Aorta (tissue), 5 donors: Measurements from ENCODE around the gene BOD1L1. TPM values are rescaled to one million over a fixed set of nuclear protein-coding genes. Genes with fewer than 3 reads are reported as not detected.

Experiments used
- ATAC-seq: fragments of 200-7000 bp; cut with Tn5 transposase; one replicate; pipeline ENCODE4 v1.9.1; 2022; ENCODE audit warnings: moderate library complexity; ENCODE audit not compliant: low FRiP score
- DNase-seq, 2 donors: peaks; one replicate each; pipeline ENCODE4 v3.0.0-alpha.2; 2020
- H3K27ac ChIP-seq, 2 donors: one replicate each; pipeline ENCODE4 v1.5.1; 2013; ENCODE audit warnings: low read length in 2 of 2, mild to moderate bottlenecking in 2 of 2, moderate library complexity in 2 of 2, control low read depth in 1 of 2, inconsistent platforms in 1 of 2, low read depth in 1 of 2
- H3K27me3 ChIP-seq, 2 donors: one replicate each; pipeline ENCODE4 v1.6.1; 2013; ENCODE audit warnings: control low read depth in 1 of 2, low read length in 1 of 2, mild to moderate bottlenecking in 1 of 2, moderate library complexity in 1 of 2; ENCODE audit not compliant: insufficient read depth in 2 of 2, control insufficient read depth in 1 of 2
- H3K36me3 ChIP-seq, 2 donors: one replicate each; pipeline ENCODE4 v1.6.1; 2013; ENCODE audit warnings: control low read depth in 1 of 2, low read length in 1 of 2, mild to moderate bottlenecking in 1 of 2; ENCODE audit not compliant: insufficient read depth in 2 of 2, control insufficient read depth in 1 of 2
- H3K4me1 ChIP-seq, 2 donors: one replicate each; pipeline ENCODE4 v1.6.1; 2013; ENCODE audit warnings: low read length in 2 of 2, control low read depth in 1 of 2, mild to moderate bottlenecking in 1 of 2, moderate library complexity in 1 of 2; ENCODE audit not compliant: insufficient read depth in 2 of 2, control insufficient read depth in 1 of 2
- H3K4me3 ChIP-seq, 2 donors: one replicate each; pipeline ENCODE4 v1.5.1; 2013; ENCODE audit warnings: low read length in 2 of 2, control low read depth in 1 of 2, mild to moderate bottlenecking in 1 of 2
- H3K9me3 ChIP-seq: one replicate; pipeline ENCODE4 v1.6.1; 2013; ENCODE audit warnings: mild to moderate bottlenecking, low read length; ENCODE audit not compliant: control insufficient read depth
- WGBS, 2 donors: extraction: QIAGEN DNeasy Blood & Tissue Kit; methylation state at CpG; one replicate each; pipeline ENCODE4 v1.1.7; 2013; 5-methylcytosine and 5-hydroxymethylcytosine counted together
- intact Hi-C, 2 donors: fragments of 100-400 bp; cut with DNase I; formaldehyde crosslinking; loops; one replicate each; pipeline versions ENCODE4 v1.14.2 to v1.15.0; 2022
- polyA plus RNA-seq, 2 donors: library from polyadenylated mRNA; stranded (reverse); fragments of 200-250 nt; gene quantifications; one replicate each; pipeline ENCODE4 v1.2.3, GENCODE V29; 2013
- total RNA-seq, 2 donors: library from RNA; stranded (reverse); fragmentation: NEBNext Ultra II Directional; extraction: Animal tissue kit (Norgen Biotek cat#: 25700); gene quantifications; one replicate each; pipeline ENCODE4 v1.2.1, GENCODE V29; 2021
- donor health status: healthy with polysubstance abuse.
- donor health status: Bipolar disorder and iron deficiency.
- donor health status: DM: no; HTN: no; CAD: no.
- donor health status: DM: no; HTN: no; CAD: no.
- donor health status: DM: yes; HTN: yes; CAD: no.

The BOD1L1 gene
- total and polyA plus RNA-seq, 4 donors = 7.6 to 52.6 (median 29.8) TPM

GRCh38 chr4:13546142-13546940, 81.2 kb downstream of the BOD1L1 start:
- DNase-seq (no peak), ATAC-seq (no peak)
- Histone ChIP-seq H3K9me3 (no peaks in the 10 kb centered on the region), H3K36me3 (no peaks in the 10 kb centered on the region), H3K4me3 (no peak overlapping the region), H3K27ac (no peak overlapping the region), H3K4me1 (no peaks in the 10 kb centered on the region), H3K27me3 (peaks cover 0 to 2% of the 10 kb centered on the region in 2 donors)
- 18 to 22% methylated on average over 18 of the region's 18 CpGs for WGBS, 2 donors
- intact Hi-C loops = loop anchor here (5.0 to 10.0 kb wide), 2 partner anchors 812 to 819 kb away; no protein-coding TSS in a partner anchor

- no peak for DNase-seq
- intact Hi-C loops = loop anchor here (5.0 to 10.0 kb wide), 2 partner anchors 811 to 818 kb away; no protein-coding TSS in a partner anchor
These were observed 82.1 kb downstream of the BOD1L1 start for GRCh38 chr4:13545394-13545808.

GRCh38 chr4:13544606-13545393, 82.7 kb downstream of the BOD1L1 start:
- intact Hi-C loops = loop anchor here (5.0 to 10.0 kb wide), 2 partner anchors 810 to 817 kb away; no protein-coding TSS in a partner anchor
- WGBS, 2 donors = 1 to 2% methylated on average over 40 to 54 of the region's 54 CpGs
- peaks cover 0 to 2% of the 10 kb centered on the region in 2 donors for H3K27me3 ChIP-seq
- no peaks in the 10 kb centered on the region for H3K9me3 ChIP-seq
- no peaks in the 10 kb centered on the region for H3K4me1 ChIP-seq
- H3K27ac ChIP-seq = no peak overlapping the region
- DNase-seq (peak in 1 of 2 donors; percentile 89), ATAC-seq (peak; percentile 61)
- H3K4me3 ChIP-seq = peak overlapping the region; percentile 61 to 66
- H3K36me3 ChIP-seq = no peaks in the 10 kb centered on the region

More at GRCh38 chr4:13545394-13545808, 82.1 kb downstream of the BOD1L1 start:
- no peak for ATAC-seq
- no peak overlapping the region for H3K4me3 ChIP-seq
- H3K27me3 ChIP-seq = peaks cover 0 to 2% of the 10 kb centered on the region in 2 donors
- no peaks in the 10 kb centered on the region for H3K36me3 ChIP-seq
- WGBS, 2 donors = 22% methylated on average over 8 of the region's 8 CpGs
- H3K4me1 ChIP-seq = no peaks in the 10 kb centered on the region
- H3K9me3 ChIP-seq = no peaks in the 10 kb centered on the region
- H3K27ac ChIP-seq = no peak overlapping the region

- intact Hi-C loops = loop anchor here in 1 of 2 donors (10.0 kb wide), 1 partner anchor 809 kb away; no protein-coding TSS in a partner anchor
These were observed 83.5 kb downstream of the BOD1L1 start, which contains the start of gene NKX3-2 for GRCh38 chr4:13543839-13544605. Gene NKX3-2, minus strand, starts transcription at chr4:13544508. Its CDS starts 94 bp downstream, at chr4:13544414.

GRCh38 chr4:13543032-13543838, 84.3 kb downstream of the BOD1L1 start:
- H3K4me1 ChIP-seq = no peaks in the 10 kb centered on the region
- DNase-seq = no peak
- intact Hi-C loops = loop anchor here in 1 of 2 donors (10.0 kb wide), 1 partner anchor 808 kb away; no protein-coding TSS in a partner anchor

More at GRCh38 chr4:13543839-13544605, 83.5 kb downstream of the BOD1L1 start, which contains the start of gene NKX3-2:
- Histone ChIP-seq H3K36me3 (no peaks in the 10 kb centered on the region), H3K27ac (no peak within 1 kb of the TSS), H3K27me3 (peaks cover 0 to 2% of the 10 kb centered on the region in 2 donors), H3K4me3 (peak within 1 kb of the TSS; percentile 61 to 66), H3K4me1 (no peaks in the 10 kb centered on the region), H3K9me3 (no peaks in the 10 kb centered on the region)
- WGBS, 2 donors = 3% methylated on average over 64 to 96 of the region's 96 CpGs
- ATAC-seq (no peak), DNase-seq (no peak)

GRCh38 chr4:13542577-13543031, 84.9 kb downstream of the BOD1L1 start:
- Histone ChIP-seq H3K27ac (no peak overlapping the region), H3K27me3 (peaks cover 0 to 2% of the 10 kb centered on the region in 2 donors), H3K36me3 (no peaks in the 10 kb centered on the region), H3K4me3 (no peak overlapping the region), H3K4me1 (no peaks in the 10 kb centered on the region), H3K9me3 (no peaks in the 10 kb centered on the region)
- intact Hi-C loops = loop anchor here in 1 of 2 donors (10.0 kb wide), 1 partner anchor 808 kb away; no protein-coding TSS in a partner anchor
- WGBS, 2 donors = 69 to 78% methylated on average over 21 to 27 of the region's 27 CpGs
- no peak for DNase-seq
- ATAC-seq = no peak

More at GRCh38 chr4:13543032-13543838, 84.3 kb downstream of the BOD1L1 start:
- no peak overlapping the region for H3K4me3 ChIP-seq
- 69 to 72% methylated on average over 30 of the region's 30 CpGs for WGBS, 2 donors
- peaks cover 0 to 2% of the 10 kb centered on the region in 2 donors for H3K27me3 ChIP-seq
- H3K36me3 ChIP-seq = no peaks in the 10 kb centered on the region
- no peak overlapping the region for H3K27ac ChIP-seq
- no peaks in the 10 kb centered on the region for H3K9me3 ChIP-seq
- no peak for ATAC-seq

DNA sequence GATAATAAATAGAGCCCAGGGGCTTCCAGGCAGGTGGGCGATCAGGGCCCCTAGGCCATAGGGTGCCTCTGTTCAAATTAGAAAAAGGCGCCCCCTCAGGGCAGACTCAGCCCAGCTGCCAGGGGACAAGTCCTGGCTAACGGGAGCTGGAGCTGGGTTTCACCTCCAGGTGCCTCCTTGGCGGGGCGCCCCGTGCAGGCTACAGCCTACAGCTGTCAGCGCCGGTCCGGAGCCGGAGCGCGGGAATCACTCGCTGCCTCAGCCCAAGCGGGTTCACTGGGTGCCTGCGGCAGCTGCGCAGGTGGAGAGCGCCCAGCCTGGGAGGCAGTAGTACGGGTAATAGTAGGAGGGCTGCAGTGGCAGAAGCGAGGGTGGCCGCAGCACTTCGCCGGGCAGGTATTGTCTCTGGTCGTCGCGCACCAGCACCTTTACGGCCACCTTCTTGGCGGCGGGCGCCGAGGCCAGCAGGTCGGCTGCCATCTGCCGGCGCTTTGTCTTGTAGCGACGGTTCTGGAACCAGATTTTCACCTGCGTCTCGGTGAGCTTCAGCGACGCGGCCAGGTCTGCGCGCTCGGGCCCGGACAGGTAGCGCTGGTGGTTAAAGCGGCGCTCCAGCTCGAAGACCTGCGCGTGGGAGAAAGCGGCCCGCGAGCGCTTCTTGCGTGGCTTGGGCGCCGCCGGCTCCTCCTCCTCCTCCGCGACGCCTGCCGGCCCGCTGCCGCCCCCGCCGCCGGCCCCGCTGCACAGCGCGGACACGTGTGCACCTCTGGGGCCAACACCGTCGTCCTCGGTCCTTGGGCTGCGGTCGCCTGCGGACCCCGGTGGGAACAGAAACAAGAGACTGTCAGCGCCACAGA, 85.6 kb downstream of the BOD1L1 start:
- 7 to 8% methylated on average over 72 to 79 of the region's 79 CpGs for WGBS, 2 donors
- ATAC-seq (no peak), DNase-seq (no peak)
- Histone ChIP-seq H3K27me3 (peaks cover 0 to under 1% of the 10 kb centered on the region in 2 donors), H3K9me3 (no peaks in the 10 kb centered on the region), H3K27ac (no peak overlapping the region), H3K36me3 (no peaks in the 10 kb centered on the region), H3K4me1 (no peaks in the 10 kb centered on the region), H3K4me3 (no peak overlapping the region)
- intact Hi-C loops = loop anchor here in 1 of 2 donors (10.0 kb wide), 1 partner anchor 807 kb away; no protein-coding TSS in a partner anchor
